A549 (cell line): Measurements from ENCODE around the gene TOM1L2. TPM values are rescaled to one million over a fixed set of nuclear protein-coding genes. Genes with fewer than 3 reads are reported as not detected.
A peak's percentile ranks its signal among the peaks of the same experiment; 100 is the strongest.

Experiments used
- ATAC-seq, 2 experiments: fragments of 200-7000 bp in 1 of 2; fragments of >200 bp in 1 of 2; cut with Nextera tagmentation in 1 of 2; cut with Tn5 transposase in 1 of 2; 3 replicates each; pipeline versions ENCODE4 v1.8.0 to v1.9.1; 2018 to 2020; ENCODE audit warnings: mild to moderate bottlenecking in 1 of 2, moderate library complexity in 1 of 2
- CTCF ChIA-PET: fragments of 300-600 bp; sonication (Branson Sonifier 250); formaldehyde crosslinking; extraction: SDS; loops from one replicate; lab custom pipeline; 2021; ENCODE audit warnings: antibody characterized with exemption, inconsistent platforms; lab: Yijun Ruan, JAX
- POLR2A ChIA-PET: fragments of 350-600 bp; formaldehyde crosslinking; extraction: SDS; loops from one replicate; lab custom pipeline; 2021; ENCODE audit warnings: antibody characterized with exemption, inconsistent platforms; lab: Yijun Ruan, JAX
- DNase-seq, 2 experiments: peaks; one replicate each; pipeline versions ENCODE4 v3.0.0 to v3.0.0-alpha.2; 2011 to 2016; ENCODE audit warnings: low read depth in 1 of 2, low spot score in 1 of 2
- FAIRE-seq: peaks from 2 replicates; lab custom pipeline; 2011; peaks lifted over from hg19 to GRCh38; lab: Jason Lieb, UNC
- H3K27ac ChIP-seq, 2 experiments: fragments of >200 bp; sonication (Bioruptor Twin); formaldehyde crosslinking; 3 replicates each; pipeline ENCODE4 v1.5.1; 2016 to 2017
- H3K4me1 ChIP-seq: fragments of >200 bp; sonication (Bioruptor Twin); formaldehyde crosslinking; 3 replicates; pipeline ENCODE4 v1.6.1; 2016
- H3K4me2 ChIP-seq: fragments of >200 bp; sonication (Bioruptor Twin); formaldehyde crosslinking; 3 replicates; pipeline ENCODE4 v1.6.1; 2016
- H3K4me3 ChIP-seq: fragments of >200 bp; sonication (Bioruptor Twin); formaldehyde crosslinking; 3 replicates; pipeline ENCODE4 v1.5.1; 2016
- H3K9me3 ChIP-seq: fragments of >200 bp; sonication (Bioruptor Twin); formaldehyde crosslinking; 3 replicates; pipeline ENCODE4 v1.6.1; 2016
- CHD4 ChIP-seq: fragments of 200-600 bp; sonication (generic); IDR thresholded peaks from 2 replicates; pipeline ENCODE4 v1.6.1; 2016; ENCODE audit warnings: antibody characterized with exemption, mild to moderate bottlenecking, borderline replicate concordance
- EHMT2 ChIP-seq: fragments of 200-600 bp; sonication (generic); IDR thresholded peaks from 2 replicates; pipeline ENCODE4 v1.6.1; 2016; ENCODE audit warnings: antibody characterized with exemption, low read depth, mild to moderate bottlenecking, moderate library complexity
- ESRRA ChIP-seq: fragments of 150-350 bp; IDR thresholded peaks from 2 replicates; pipeline ENCODE4 v1.6.1; 2014; ENCODE audit warnings: mild to moderate bottlenecking, low read length, borderline replicate concordance
- FOSB ChIP-seq: fragments of 250-450 bp; sonication (Bioruptor Pico); IDR thresholded peaks from 2 replicates; pipeline ENCODE4 v1.5.0; 2020; ENCODE audit warnings: mild to moderate bottlenecking, moderate library complexity
- FOXS1 ChIP-seq: fragments of 250-450 bp; sonication (Bioruptor Pico); IDR thresholded peaks from 2 replicates; pipeline ENCODE4 v1.5.0; 2020; ENCODE audit warnings: mild to moderate bottlenecking, moderate library complexity
- GATA3 ChIP-seq: IDR thresholded peaks from 2 replicates; pipeline ENCODE4 v1.6.1; 2012; ENCODE audit warnings: borderline replicate concordance
- HEYL ChIP-seq: fragments of 250-450 bp; sonication (Bioruptor Pico); IDR thresholded peaks from 2 replicates; pipeline ENCODE4 v1.8.0; 2021; ENCODE audit warnings: mild to moderate bottlenecking, moderate library complexity
- HOXB5 ChIP-seq: fragments of 250-450 bp; sonication (Bioruptor Pico); IDR thresholded peaks from 2 replicates; pipeline ENCODE4 v1.5.0; 2020; ENCODE audit warnings: mild to moderate bottlenecking, moderate library complexity
- JUN ChIP-seq, 2 experiments: fragments of >200 bp; sonication (Bioruptor Twin); formaldehyde crosslinking; IDR thresholded peaks; 2 replicates in 1 of 2; 3 replicates in 1 of 2; pipeline ENCODE4 v1.6.1; 2016 to 2017
- JUNB ChIP-seq: fragments of >200 bp; sonication (Bioruptor Twin); formaldehyde crosslinking; IDR thresholded peaks from 2 replicates; pipeline ENCODE4 v1.6.1; 2016
- KDM1A ChIP-seq: fragments of 200-600 bp; sonication (generic); IDR thresholded peaks from 2 replicates; pipeline ENCODE4 v1.6.1; 2016; ENCODE audit warnings: low read depth, mild to moderate bottlenecking
- MAZ ChIP-seq: fragments of 150-350 bp; IDR thresholded peaks from 2 replicates; pipeline ENCODE4 v1.6.1; 2014; ENCODE audit warnings: antibody characterized with exemption, low read depth, low read length, borderline replicate concordance
- MYC ChIP-seq: IDR thresholded peaks from 2 replicates; pipeline ENCODE4 v1.6.1; 2012; ENCODE audit warnings: mild to moderate bottlenecking, inconsistent platforms, low read length, improper control_type of control experiment, borderline replicate concordance
- NFE2L2 ChIP-seq: fragments of 150-350 bp; conservative IDR thresholded peaks from 2 replicates; pipeline ENCODE4 v1.6.1; 2014; ENCODE audit warnings: low read length
- POLR2A ChIP-seq: IDR thresholded peaks from 2 replicates; pipeline ENCODE4 v1.6.1; 2012; ENCODE audit warnings: mild to moderate bottlenecking, low read length
- RAD21 ChIP-seq, 2 experiments: fragments of >200 bp in 1 of 2; sonication (Bioruptor Twin) in 1 of 2; formaldehyde crosslinking in 1 of 2; IDR thresholded peaks in 1 of 2; conservative IDR thresholded peaks in 1 of 2; 2 replicates in 1 of 2; 3 replicates in 1 of 2; pipeline ENCODE4 v1.6.1; 2012 to 2018; ENCODE audit warnings: inconsistent platforms in 1 of 2
- RCOR1 ChIP-seq: fragments of 150-350 bp; IDR thresholded peaks from 2 replicates; pipeline ENCODE4 v1.6.1; 2014; ENCODE audit warnings: antibody characterized with exemption, low read length, low read depth
- RNF2 ChIP-seq: fragments of 200-600 bp; sonication (generic); IDR thresholded peaks from 2 replicates; pipeline ENCODE4 v1.6.1; 2016; ENCODE audit warnings: low read depth, mild to moderate bottlenecking, antibody characterized with exemption, moderate library complexity, borderline replicate concordance
- SMC3 ChIP-seq: fragments of >200 bp; sonication (Bioruptor Twin); formaldehyde crosslinking; IDR thresholded peaks from 3 replicates; pipeline ENCODE4 v1.6.1; 2018; ENCODE audit warnings: inconsistent platforms
- TFCP2L1 ChIP-seq: fragments of 250-450 bp; sonication (Bioruptor Pico); IDR thresholded peaks from 2 replicates; pipeline ENCODE4 v1.5.0; 2021; ENCODE audit warnings: mild to moderate bottlenecking
- TP53 ChIP-seq: fragments of 250-450 bp; sonication (Bioruptor Pico); IDR thresholded peaks from 2 replicates; pipeline ENCODE4 v1.5.0; 2021; ENCODE audit warnings: mild to moderate bottlenecking, moderate library complexity
- ZC3H11A ChIP-seq: fragments of 450-650 bp; IDR thresholded peaks from 2 replicates; pipeline ENCODE4 v1.6.1; 2014; ENCODE audit warnings: antibody characterized with exemption, mild to moderate bottlenecking
- ZNF302 ChIP-seq: fragments of 250-450 bp; sonication (Bioruptor Pico); IDR thresholded peaks from 2 replicates; pipeline ENCODE4 v1.9.0; 2021; ENCODE audit warnings: inconsistent platforms, mild to moderate bottlenecking, moderate library complexity
- WGBS: methylation state at CpG from one replicate; pipeline ENCODE4 v1.1.6; 2017; ENCODE audit errors: missing lambda C conversion rate; 5-methylcytosine and 5-hydroxymethylcytosine counted together
- polyA plus RNA-seq, 4 experiments: library from polyadenylated mRNA; depleted of rRNA in 3 of 4; stranded (reverse); fragments of >200 nt; fragmentation: RNase III in 1 of 4; extraction: RNeasy Plus Mini Kit Qiagen cat#74134 plus additional on column Dnase treatment in 1 of 4; gene quantifications; 2 replicates in 3 of 4; 3 replicates in 1 of 4; pipeline ENCODE4 v1.2.3, GENCODE V29; 2011 to 2017
- TF ChIP-seq, protein P1 (sequence below): fragments of 150-350 bp; IDR thresholded peaks from 2 replicates; pipeline ENCODE4 v1.6.1; 2014; ENCODE audit warnings: low read depth, mild to moderate bottlenecking, low read length
- TF ChIP-seq, protein P2 (sequence below): fragments of >200 bp; sonication (Bioruptor Twin); formaldehyde crosslinking; IDR thresholded peaks from 2 replicates; pipeline ENCODE4 v1.6.1; 2016
- TF ChIP-seq, protein P3 (sequence below): fragments of 450-650 bp; IDR thresholded peaks from 2 replicates; pipeline ENCODE4 v1.6.1; 2014; ENCODE audit warnings: antibody characterized with exemption
- TF ChIP-seq, protein P4 (sequence below): IDR thresholded peaks from 2 replicates; pipeline ENCODE4 v1.6.1; 2012

TOM1L2 gene
- polyA plus RNA-seq, 2 of the 4 experiments (the other 2 are of a cell fraction), result 19.2 to 24.7 TPM

DNA sequence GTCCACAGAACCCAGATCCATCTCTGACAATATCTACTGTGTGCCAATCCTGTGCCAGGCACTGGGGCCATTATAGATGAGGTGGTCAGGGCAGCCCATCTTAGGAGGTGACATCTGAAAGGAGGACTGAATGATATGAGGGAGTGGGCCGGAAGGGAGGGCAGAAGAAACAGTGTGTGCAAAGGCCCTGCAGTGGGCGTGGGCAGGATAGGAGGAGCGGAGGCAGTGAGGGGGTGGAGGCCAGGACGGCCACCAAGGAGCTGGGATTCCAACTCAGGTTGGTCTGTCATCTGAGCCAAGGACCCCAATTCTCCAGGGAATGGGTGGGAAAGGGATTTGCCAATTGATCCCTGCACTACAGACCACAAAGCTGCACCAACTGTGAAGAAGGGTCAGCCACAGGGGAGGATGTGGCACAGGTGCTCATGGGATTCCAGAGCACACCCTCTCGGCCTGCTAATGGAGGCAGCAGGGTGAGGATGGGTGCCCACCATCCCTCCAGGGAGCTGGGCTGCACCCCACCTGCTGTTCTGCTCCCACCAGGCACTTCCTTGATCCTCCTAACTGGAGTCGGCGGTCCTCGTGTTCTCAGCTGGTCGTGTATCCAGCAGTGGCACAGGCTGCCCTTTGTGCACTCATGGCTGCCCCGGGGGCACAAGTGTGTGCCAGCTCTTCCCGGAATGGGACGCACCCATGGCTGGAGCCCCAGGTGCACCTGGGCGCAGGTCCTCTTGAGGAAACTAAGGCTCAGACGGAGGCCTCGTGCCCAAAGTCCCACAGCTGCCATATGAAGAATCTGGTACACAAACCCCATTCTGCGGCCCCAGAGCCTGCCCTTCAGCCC lies 145.0 kb downstream of the TOM1L2 start:
- Histone ChIP-seq H3K4me2 (peak overlapping the region; percentile 100; the same call in 1 of the 3 replicates), H3K9me3 (no peaks in the 10 kb centered on the region), H3K4me3 (no peak overlapping the region), H3K27ac (peak overlapping the region in 1 of 2 experiments; percentile 93; a peak in 4 of 6 replicates), H3K4me1 (peaks cover 94% of the 10 kb centered on the region)
- WGBS, result 87% methylated on average over 16 of the region's 16 CpGs
- DNase-seq (no peak), FAIRE-seq (no peak), ATAC-seq (no peak)
- ChIA-PET POLR2A (interaction anchor here (0.7 to 4.8 kb wide), 3 partner anchors 10 to 15 kb away, joined by 3 to 100 read pairs (median 4); partner anchors contain the start of gene SREBF1), CTCF (interaction anchor here (0.7 to 30.5 kb wide), 8 partner anchors 9 to 147 kb away, joined by 3 to 859 read pairs (median 6); partner anchors contain the start of genes RAI1 and SREBF1)
- TF ChIP-seq RAD21 (conservative IDR thresholded peaks at IDR 0.05 in 1 of 2, IDR thresholded peaks at IDR 0.05 in 1 of 2) (no peak), ZC3H11A (no peak), GATA3 (no peak), EHMT2 (no peak), POLR2A (no peak), MYC (no peak), JUN (IDR thresholded peaks at IDR 0.05) (no peak), RCOR1 (no peak), HEYL (CRISPR knock-in tag) (no peak), SMC3 (no peak), FOXS1 (CRISPR knock-in tag) (no peak), FOSB (no peak), JUNB (no peak)
- TF ChIP-seq, protein P1, sequence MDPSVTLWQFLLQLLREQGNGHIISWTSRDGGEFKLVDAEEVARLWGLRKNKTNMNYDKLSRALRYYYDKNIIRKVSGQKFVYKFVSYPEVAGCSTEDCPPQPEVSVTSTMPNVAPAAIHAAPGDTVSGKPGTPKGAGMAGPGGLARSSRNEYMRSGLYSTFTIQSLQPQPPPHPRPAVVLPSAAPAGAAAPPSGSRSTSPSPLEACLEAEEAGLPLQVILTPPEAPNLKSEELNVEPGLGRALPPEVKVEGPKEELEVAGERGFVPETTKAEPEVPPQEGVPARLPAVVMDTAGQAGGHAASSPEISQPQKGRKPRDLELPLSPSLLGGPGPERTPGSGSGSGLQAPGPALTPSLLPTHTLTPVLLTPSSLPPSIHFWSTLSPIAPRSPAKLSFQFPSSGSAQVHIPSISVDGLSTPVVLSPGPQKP, result no peak
- TF ChIP-seq, protein P2, sequence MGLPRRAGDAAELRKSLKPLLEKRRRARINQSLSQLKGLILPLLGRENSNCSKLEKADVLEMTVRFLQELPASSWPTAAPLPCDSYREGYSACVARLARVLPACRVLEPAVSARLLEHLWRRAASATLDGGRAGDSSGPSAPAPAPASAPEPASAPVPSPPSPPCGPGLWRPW, result no peak

DNA sequence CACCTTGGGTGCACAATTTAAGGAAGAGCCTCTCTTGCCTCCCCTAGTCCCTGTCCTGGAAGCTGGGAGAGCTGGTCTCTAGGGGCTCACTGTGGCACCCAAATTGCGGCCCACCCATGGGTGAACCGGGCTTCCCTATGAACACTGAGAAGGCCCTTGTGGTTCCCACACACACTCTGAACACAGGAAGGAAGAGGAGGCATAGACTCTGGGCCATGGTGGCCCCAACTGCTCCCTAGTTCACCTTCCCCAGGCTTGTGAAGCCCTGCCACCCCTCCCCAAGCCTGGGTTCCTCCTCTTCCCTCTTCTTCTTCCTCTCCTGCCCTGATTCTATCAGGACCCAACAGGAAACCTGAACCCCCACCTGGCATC lies 145.9 kb downstream of the TOM1L2 start:
- POLR2A ChIA-PET, result interaction anchor here (1.6 to 4.8 kb wide), 3 partner anchors 8 to 15 kb away, joined by 4 to 100 read pairs (median 6); partner anchors contain the start of gene SREBF1
- H3K4me1 ChIP-seq, result peaks cover 94% of the 10 kb centered on the region
- H3K4me2 ChIP-seq, result peak overlapping the region; percentile 100
- DNase-seq (no peak), FAIRE-seq (no peak), ATAC-seq (no peak)
- no peaks in the 10 kb centered on the region for H3K9me3 ChIP-seq
- no peak overlapping the region for H3K4me3 ChIP-seq
- 94% methylated on average over 2 of the region's 2 CpGs for WGBS
- peak overlapping the region; percentile 93 to 96 for H3K27ac ChIP-seq
- CTCF ChIA-PET, result interaction anchor here (0.6 to 30.5 kb wide), 5 partner anchors 9 to 208 kb away, joined by 3 to 859 read pairs (median 4); no protein-coding TSS in a partner anchor
- no peak for TF ChIP-seq CHD4
- no peak for TF ChIP-seq RNF2
- no peak for TF ChIP-seq HOXB5 (CRISPR knock-in tag)
- no peak for TF ChIP-seq ESRRA
- no peak for TF ChIP-seq POLR2A
- TF ChIP-seq, protein P3, sequence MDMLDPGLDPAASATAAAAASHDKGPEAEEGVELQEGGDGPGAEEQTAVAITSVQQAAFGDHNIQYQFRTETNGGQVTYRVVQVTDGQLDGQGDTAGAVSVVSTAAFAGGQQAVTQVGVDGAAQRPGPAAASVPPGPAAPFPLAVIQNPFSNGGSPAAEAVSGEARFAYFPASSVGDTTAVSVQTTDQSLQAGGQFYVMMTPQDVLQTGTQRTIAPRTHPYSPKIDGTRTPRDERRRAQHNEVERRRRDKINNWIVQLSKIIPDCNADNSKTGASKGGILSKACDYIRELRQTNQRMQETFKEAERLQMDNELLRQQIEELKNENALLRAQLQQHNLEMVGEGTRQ, result no peak
- TF ChIP-seq KDM1A, result no peak
- TF ChIP-seq ZNF302 (CRISPR knock-in tag), result no peak
- TF ChIP-seq TP53 (CRISPR knock-in tag), result no peak
- TF ChIP-seq, protein P4, sequence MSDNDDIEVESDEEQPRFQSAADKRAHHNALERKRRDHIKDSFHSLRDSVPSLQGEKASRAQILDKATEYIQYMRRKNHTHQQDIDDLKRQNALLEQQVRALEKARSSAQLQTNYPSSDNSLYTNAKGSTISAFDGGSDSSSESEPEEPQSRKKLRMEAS, result no peak
- no peak for TF ChIP-seq MAZ
- no peak for TF ChIP-seq NFE2L2
- TF ChIP-seq TFCP2L1 (CRISPR knock-in tag), result no peak
- TF ChIP-seq FOSB, result no peak
- TF ChIP-seq, protein P1, result no peak
